Anterior cingulate cortex (tissue), 58 donors: Measurements from ENCODE around the gene ANKRD29.
"Not testable (repeated sequence)": the region's sequence is repeated elsewhere in the genome, so short reads cannot be mapped to it uniquely, and the experiment has no call there.

Experiments used
- DNase-seq, 58 donors: peaks; one replicate each; lab custom pipeline; 2025; lab: John Stamatoyannopoulos, UW

ANKRD29 gene

DNA sequence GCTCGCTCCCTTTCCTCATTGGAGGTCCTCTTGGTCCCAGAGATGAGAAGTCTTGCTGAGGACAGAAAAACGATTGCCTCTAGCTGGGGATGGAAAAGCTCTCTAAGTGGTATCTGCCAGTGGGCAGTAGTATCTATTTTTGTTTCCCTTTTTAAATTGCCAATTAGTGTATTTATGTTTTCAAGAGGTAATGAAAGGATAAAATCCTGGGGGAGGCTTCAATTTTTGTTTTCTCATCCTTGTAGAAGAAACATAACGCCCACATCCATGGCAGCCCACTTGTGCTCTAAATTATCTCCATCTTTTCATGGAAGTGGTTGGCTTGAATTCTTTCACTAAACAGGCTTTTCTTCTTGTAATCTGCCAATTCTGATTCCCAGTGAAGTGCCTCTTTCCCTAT is 14.3 kb downstream of the ANKRD29 start:
- no peak for DNase-seq

DNA sequence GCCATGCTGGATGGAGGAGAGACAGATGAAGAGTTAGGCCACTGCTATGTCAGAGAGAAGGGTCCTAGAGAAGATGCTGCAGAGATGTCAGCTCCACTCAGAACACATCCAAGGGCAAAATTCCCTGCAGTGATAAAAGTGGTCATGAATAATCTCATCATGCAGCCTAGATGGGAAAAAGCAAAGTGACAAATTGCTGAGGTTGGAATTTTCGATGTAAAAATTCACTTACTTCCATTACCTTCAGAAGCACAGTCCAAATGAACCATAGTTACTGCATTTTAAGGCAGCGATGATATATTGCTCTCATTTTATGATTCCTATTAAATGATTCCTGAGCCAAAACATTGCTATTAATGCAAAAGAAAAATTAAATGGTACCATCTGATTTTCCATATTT is 16.4 kb downstream of the ANKRD29 start:
- no peak for DNase-seq

DNA sequence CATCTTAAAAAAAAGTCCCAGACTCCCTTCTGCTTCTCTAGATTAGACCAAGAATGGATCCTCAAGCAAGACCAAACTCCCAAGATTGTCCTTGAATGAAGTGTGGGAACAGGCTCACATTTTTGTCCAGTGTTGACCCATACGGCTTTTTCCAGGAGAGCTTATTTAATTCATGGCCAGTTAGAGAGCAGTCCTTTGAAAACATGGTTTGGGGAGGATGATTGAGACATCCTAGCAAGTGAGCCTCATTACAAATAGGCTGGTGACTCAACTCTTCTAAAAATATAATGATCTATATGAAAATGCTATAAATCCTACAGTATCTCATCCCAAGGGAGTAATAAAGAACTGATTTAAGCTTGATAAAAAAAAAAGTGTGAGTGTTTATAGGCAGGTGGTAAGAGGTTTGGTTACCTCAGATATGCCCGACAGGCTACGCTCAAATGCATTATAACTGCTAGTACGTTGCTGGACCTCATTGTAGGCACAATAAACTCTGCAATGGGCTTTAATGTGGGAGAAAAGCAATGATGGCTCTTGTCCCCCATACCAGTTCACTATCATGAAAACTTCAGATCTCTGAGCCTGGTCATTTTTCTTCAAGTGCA is 17.0 kb downstream of the ANKRD29 start:
- no peak for DNase-seq

DNA sequence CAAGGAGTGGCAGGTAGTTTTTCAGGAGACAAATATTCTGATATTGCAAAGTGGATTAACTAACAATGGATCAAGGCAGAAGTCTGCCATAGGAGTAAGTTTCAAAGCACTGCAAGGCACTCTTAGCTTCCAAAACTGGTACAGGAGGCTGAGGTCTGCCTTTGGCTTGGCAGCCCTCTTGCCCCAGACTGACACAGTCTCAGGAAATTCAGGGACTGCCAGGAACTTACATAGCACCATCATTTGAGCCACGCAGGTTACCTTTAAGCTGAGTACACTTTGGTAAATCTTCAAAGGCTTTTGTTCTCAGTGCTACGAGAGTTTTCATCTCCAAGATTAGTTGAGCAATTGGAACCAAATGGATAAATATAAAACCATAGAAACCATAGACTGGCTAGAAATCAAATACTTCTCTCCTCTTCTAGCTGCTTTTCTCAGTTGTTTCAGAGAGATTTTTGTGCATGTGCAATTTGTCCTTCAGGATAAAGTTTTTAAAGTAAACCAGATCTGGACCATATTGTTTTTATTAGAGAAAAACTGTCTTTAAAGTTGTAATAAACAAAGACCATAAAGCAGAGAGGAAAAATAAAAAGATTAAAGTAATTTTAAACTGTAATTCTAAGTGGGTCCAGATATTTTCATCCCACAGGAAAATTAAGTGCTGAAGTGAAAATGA is 18.8 kb downstream of the ANKRD29 start:
- DNase-seq, result no peak

DNA sequence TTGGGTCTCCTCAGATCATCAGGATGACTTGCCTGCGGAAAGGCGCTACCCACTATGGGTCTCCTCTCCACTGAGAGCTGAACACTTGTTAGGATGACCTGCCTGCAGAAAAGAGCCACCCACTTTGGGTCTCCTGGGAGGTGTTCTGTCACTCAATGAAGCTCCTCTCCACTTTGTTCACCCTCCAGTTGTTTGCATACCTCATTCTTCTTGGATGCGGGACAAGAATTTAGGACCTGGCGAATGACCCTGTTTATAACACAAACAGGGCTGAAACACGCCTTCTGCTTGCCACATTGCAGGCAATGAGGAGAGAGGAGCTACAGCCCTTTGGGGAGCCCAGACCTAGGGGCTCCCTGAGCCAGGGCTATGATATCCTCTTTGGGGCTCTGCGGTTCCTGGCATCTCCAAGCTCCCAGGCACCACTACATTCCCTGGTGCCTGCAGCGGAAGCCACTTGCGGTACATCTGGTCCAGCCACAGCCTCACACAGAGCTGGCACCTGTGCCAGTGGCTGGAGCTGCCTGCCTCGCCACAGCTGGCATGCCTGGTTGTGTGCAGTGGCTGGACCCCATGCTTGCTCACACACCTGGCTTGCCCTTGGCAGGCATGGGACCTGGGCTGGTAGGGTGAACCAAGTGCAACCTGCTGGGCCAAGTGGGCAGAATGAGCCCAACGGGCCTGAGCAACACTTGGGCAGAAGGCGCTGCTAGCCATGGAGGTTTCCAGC is 20.6 kb downstream of the ANKRD29 start:
- DNase-seq, result no peak

DNA sequence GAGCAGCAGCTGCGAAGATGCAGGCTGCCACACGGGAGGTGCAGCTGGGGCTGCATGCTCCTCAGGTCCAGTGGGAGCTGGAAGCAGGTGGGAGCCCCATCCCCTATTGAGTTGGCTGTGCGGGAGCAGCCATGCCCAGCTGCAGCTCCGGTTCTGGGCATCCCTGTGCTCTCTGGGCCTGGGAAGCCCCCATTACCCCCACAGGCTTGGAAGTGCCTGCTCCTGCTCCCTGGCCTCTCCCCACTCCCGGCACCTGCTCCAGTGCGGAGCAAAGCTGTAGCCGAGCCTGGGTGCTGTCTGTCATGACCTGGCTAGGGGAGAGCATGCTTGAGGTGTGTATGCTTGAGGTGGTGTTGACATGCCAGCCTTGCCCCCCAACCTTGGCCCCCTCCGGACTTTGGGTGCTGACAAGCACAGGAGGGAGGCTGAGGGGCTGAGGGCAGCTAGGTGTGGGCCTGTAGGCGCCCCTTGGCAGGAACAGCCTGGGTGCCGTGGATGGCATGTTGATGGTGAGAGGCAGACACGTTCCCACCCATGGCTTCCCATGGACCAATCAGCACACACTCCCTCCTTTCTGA is 21.5 kb downstream of the ANKRD29 start:
- DNase-seq, result no peak

DNA sequence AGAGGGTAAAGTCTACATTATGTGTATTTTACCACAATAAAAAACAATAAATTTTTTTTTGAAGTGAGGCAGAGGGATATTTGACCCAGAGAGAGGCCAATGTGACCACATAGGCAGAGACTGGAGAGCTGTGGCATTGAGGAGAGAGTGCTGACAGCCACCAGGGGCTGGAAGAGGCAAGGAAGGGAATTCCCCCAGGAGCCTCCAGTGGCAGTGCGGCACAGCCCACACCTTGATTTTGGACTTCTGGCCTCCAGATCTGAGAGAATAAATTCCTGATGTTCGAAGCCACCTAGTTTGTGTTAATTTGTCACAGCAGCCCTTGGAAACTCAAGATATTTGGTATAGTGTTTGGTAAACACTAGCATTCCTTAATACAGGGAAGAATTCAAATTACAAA is 22.7 kb downstream of the ANKRD29 start:
- no peak for DNase-seq

DNA sequence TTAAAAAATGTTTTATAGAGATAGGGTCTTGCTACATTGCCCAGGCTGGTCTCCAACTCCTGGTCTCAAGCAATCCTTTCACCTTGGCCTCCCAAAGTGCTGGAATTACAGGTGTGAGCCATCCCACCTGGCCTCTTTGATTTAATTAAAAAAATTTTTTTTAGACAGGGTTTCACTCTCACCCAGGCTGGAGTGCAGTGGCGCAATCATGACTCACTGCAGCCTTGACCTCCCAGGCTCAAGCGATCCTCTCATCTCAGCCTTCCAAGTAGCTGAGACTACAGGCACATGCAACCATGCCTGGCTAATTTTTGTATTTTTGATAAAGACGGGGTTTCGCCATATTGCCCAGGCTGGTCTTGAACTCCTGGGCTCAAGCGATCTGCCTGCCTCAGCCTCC is 26.3 kb downstream of the ANKRD29 start:
- not testable (repeated sequence) for DNase-seq

DNA sequence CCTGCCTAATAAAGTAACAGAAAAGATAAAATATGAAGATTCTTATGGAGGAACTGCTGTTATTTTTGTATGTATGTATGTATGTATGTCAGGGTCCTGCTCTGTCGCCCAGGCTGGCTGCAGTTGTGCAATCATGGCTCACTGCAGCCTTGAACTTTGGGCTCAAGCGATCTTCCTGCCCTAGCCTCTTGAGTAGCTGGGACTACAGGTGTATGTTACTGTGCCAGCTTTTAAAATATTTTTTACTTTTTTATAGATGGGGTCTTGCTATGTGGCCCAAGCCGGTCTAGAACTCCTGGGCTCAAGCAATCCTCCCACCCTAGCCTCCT is 26.7 kb downstream of the ANKRD29 start:
- DNase-seq, result no peak

DNA sequence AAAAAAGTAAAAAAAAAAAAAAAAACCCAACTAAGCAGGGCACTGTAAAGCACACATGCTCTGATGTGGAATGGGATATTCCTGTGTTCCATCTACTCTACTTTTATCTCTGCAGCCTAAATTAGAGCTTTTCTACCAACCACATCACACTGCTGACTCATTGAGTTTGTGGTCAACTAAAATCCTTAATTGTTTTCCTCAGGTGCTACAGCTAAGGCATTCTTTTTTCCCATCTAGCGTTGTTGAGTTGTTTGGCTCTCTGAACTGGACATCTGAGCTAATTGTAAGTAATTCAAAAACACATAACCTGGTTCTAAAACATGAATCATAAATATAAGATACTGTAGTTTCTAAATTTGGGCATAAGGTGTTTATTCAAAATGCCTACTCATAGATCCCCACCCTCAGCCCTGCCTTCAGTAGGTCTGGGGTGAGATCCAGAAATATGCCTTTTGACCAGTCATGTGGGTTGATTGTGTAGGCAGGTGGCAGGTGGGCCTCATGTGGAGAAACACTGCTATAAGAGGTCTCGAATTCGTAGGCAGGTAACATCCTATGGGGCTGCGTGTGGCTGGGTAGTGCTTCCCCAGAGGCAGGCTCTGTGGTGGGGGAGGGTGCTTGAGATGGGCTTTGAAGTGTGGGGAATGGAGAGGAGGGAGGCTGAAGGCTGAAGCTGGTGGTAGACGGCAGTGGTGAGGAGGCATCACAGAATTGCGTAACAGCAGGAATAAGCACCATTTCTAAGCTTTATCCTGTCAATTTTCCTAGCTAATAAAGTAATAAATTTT is 27.2 kb downstream of the ANKRD29 start:
- DNase-seq, result no peak

DNA sequence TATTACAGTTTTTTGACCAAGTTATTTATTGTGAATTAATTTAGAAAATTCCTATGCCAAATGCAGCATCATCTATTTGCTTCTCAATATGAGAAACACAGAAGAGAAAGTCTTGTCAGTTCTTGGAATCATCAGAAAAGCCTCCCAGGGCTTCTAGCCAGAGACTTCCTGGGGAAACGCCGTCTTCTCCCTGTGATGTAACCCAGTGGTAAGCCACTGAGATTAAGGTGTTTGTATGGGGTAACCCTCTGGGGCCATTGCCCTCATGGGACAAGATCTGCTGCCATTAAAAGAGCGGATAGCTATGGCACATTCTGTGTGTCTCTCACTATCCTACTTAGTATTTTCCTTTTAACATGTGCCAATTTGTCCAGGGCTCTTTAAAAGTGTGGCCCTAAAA is 28.0 kb downstream of the ANKRD29 start:
- no peak for DNase-seq

DNA sequence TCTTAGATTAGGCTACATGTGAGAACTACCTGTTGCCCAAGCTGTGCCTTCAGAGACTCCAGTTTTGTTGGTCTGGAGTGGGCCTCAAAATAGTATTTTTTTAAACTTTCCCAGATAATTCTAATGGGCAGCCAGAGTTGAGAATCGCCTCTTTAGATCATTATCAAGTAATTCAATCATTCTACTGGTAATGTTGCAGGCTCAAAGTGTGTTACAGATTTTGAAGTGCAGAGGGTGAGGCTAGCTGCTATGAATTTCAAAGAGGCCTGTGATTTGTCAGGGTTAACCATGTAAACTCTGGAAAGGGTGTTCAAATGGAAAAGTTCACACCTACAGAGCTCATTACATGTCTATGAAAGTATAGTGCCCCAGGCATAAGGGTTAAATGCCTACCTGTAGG is 30.1 kb downstream of the ANKRD29 start:
- no peak for DNase-seq

DNA sequence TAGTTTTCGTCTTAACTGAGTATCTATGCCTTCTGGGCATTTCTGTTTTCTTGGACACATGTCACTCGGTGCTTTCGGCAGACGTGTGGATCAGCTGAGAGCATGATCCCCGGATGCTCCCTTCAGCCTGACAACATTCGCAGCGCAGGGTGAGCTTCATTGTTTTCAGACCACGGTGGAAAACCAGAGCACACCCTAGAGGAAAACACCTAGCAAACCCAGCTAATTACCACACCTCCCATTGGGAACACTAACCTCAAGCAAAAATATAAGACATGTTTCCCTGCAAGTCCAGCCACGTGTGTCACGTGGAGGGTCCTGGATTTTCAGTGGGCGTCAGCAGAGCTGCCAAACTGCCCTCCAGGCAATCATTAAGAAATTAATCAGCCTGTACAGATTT is 31.0 kb downstream of the ANKRD29 start:
- no peak for DNase-seq

DNA sequence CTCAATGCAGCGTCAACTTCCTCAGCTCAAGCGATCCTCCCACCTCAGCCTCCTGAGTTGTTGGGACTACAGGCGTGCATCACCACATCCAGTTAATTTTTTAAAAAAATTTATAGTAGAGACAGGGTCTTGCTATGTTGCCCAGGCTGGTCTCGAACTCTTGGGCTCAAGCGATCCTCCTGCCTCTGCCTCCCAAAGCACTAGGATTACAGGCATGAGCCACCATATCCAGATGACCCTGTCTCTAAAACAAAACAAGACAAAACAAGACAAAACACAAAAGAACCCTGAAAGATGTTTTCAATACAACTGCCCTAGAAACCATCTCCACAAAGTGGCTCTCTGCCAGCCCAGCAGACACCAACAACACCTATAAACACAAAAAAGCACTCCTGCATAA is 31.4 kb downstream of the ANKRD29 start:
- DNase-seq, result no peak

DNA sequence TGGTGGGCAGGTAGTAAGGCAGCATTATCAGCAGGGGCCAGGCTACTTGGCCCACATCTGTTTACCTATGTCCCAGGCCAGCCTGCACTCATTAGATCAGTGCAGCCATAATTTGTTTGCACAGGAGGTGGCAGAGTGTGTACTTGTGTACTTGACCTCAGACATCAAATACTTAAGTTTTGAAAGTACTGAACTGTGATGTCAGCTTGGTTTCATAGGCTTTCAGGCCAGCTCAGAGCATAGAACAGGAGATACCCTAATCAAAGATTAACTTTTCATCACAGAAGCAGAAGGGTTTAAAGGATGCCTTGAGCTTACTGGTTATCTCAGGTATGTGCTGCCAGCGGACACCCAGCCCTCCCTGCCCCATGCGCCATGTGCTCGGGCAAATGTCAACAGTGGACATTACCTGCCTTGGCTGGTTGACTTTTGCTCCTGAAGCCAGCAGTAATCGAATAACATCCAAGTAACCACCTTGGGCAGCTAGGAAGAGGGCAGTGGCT is 33.2 kb downstream of the ANKRD29 start:
- DNase-seq, result no peak

DNA sequence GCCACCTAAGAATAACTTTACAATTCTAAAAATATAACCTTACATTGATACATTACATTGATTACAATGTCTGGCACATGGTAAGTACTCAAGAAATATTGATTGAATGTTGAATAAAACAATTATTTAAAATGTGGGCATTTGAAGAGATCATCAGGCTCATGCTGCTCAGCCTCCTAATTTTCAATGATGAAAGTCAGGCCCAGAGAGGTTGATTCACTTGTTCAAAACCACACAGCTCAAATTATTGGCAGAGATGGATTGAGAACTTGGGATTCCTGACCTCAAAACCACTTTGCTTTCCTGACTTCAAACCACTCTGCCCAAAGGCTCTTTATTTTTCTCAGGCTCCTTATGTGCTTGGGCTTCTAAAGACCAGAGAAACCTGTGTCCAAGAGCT is 34.7 kb downstream of the ANKRD29 start:
- DNase-seq, result no peak

DNA sequence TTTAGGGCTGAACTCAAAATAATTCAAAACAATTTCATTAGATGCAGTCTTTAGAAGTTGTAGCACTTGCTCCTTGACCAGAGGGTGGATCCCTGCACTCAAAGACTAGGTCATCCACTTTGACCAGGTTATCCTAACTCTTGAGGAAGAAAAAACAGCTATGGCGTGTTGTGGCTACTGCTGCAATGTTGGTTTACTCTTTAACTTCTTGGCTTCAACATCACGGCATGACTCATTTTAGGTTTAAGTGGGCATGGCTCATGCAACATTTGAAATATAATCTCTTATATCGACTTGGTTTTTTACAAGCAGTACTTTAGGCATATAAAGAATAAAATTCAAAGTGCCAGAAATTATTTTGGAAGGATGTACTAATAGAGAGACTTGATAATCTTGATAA is 35.4 kb downstream of the ANKRD29 start:
- DNase-seq, result no peak

DNA sequence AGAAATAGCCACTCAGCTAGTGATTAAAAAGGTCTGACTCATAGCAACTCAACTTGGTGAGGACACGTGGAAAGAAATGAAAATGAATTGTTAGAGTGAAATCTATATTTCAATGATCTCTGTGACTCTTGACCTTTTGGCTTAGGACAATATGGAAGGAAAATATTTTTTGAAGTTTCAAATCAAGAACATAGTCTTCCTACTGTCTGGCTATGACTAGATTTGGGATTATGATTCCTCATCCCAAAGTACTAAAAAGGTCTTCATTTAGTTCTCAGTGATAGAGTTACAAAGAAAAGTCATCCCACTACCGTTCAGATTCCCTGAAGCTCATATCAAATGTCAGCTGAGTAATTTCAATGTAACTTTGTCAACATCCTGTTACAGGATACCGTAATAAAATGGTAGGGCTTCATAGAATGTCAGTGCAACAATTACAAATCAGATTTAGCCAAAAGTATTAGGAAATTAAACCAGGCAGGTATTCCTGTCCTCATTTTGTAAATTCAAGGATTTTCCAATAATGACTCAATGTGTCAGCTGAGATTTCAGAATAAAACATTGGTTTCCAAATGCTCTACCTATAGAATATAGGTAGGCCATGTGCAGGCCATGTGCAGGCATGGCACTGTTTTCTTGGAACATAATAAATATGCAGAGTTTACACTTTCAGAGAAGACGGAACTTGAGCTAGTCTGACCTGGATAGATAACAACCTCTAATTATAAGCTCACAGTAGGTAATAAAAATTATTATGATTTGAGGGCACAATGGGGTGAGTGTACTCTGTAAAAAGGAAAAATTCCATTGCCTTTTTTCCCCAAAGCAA is 36.0 kb downstream of the ANKRD29 start:
- no peak for DNase-seq

DNA sequence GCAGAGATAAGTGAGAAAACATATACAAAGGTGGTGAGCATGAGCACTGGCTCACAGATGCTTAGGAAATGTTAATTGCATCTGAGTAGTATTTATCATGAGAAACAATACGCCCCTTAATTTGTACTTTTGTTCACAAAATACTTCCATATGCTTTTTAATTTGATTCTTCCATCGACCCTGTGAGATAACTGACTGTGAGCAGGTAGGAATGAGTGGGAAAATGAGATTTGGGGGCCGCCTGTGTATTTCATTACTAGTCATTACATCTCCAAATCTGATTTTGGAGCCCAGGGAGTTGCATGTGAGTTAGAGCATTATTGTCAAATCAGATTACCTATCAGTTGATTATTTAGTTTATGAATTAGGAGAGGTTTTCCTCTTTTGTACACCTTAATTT is 39.7 kb downstream of the ANKRD29 start:
- DNase-seq, result no peak

DNA sequence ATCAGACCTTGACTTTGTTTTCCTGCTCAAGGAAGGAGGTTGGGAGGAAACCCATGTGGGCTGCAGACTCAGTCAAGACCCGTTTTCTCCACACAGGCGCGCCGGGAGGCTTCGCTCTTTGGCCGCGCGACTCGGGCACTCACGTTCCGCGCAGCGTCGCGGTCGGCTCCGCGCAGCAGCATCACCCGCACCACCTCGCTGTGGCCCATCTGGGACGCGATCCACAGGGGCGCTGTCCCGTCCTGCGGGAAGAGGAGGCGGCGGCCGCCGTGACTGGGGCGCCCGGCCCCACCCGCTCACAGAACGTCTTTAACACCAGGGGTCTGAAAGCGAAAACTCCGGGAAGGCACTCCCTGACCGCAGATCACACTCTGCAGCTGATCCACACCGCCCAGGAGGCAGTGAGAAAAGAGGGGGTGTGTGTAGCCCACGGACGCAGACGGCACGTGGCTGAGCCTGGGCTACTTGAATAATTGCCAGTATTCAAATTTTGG is 43.3 kb downstream of the ANKRD29 start:
- DNase-seq, result peak in 19 of 58 donors; percentile 3 to 44 (median 15)
